ENCODE results near the gene FOLR3.
"Not testable (repeated sequence)": the region's sequence is repeated elsewhere in the genome, so short reads cannot be mapped to it uniquely, and the experiment has no call there.

FOLR3 gene

DNA sequence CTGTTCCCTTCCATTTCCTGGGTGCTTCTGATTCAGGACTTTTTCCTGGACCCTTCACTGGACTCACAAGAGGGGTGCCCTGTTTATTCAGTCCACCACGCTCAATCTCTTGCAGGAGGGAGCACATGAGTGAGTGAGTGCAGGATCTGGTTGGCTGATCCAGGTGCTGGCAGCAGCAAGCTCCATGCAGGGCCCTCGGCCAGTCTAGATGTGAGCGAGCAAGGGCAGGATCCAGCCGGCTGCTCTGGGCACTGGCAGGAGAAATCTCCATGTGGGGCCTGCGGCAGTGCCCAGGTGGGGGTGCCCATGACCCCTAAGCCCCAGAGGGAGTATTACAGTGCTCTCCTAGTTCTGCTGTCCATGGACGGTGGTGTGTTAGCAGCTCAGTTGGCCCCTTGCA lies 11.5 kb upstream of the FOLR3 start:
- no peak for DNase-seq

- DNase-seq: no peak
Observed at GRCh38 chr11:72125956-72126355, 9.6 kb upstream of the FOLR3 start.

GRCh38 chr11:72127923-72128322 lies 7.6 kb upstream of the FOLR3 start:
- DNase-seq: no peak

DNA sequence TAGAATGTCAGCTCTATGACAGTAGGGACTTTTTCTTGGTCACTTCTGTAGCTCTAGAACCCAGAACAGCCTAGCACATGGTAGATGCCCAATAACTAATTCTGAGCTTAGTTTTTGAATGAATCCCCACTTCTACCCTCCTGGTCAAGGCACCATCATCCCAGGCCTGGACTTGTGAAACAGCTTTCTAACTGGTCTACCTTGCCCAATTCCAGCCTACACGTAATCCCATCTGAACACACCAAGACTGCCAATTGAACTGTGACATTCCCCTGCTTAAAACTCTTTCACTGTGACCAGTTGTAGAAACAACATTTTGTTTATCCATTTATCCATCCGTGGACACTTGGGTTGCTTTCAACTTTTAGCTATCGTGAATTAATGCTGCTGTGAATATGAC lies 6.1 kb upstream of the FOLR3 start:
- no peak for DNase-seq

DNA sequence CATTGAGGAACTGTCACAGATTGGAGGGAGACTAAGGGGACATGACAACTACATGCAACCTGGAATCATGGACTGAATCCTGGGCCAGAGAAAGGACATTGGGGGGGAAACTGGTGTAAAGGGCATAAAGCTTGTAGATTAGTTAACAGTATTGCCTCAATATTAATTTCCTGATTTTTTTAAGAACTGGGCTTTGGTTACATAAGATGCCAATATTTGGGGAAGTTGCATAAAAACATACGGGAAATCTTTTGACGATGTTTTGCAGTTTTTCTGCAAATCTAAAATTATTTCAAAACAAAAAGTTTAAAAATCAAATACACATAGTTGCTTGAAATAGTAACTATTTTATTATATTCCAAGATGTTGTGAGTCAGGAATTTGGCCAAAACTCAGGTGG lies 2.9 kb upstream of the FOLR3 start:
- DNase-seq: no peak

- DNase-seq: no peak
Observed at GRCh38 chr11:72135891-72136683, 562 bp downstream of the FOLR3 start.

DNA sequence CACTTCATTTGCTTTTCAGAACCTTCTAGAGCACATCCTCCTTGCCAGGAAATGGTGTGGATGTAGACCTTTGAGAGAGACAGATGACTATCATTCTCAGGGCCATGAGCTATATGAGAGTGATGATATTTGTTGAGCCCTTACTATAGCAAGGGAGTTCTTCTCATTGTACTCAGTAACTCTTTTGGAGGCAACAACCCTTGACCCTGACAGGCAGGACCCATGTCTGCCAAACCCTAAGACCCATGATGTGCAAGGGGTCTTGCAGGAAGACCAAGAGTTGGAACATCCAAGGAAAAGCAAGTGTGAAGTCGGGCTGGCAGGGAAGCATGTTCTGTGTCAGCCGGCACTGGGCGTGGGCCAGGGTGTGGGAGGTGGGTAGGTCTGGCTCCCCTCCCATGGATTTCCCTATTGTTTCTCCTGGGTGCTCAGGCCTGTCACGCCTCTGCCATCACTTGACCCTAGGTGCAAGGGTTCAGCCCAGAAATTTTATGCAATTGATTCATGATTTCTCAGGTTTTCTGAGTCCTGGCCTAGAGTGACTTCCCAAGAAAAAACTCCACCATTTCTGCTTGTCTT lies 1.2 kb downstream of the FOLR3 start:
- DNase-seq: no peak

GRCh38 chr11:72138821-72139390 lies 3.4 kb downstream of the FOLR3 start:
- no peak for DNase-seq

DNA sequence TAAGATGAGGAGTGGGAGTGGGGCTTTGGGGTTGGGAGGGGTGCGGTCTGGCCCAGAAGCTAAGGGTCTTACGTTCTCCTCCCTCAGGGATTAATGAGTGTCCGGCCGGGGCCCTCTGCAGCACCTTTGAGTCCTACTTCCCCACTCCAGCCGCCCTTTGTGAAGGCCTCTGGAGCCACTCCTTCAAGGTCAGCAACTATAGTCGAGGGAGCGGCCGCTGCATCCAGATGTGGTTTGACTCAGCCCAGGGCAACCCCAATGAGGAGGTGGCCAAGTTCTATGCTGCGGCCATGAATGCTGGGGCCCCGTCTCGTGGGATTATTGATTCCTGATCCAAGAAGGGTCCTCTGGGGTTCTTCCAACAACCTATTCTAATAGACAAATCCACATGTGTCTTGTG lies 4.0 kb downstream of the FOLR3 start:
- DNase-seq: no peak

GRCh38 chr11:72140661-72141060 lies 5.1 kb downstream of the FOLR3 start:
- no peak for DNase-seq

GRCh38 chr11:72141066-72141465 lies 5.5 kb downstream of the FOLR3 start:
- DNase-seq: no peak

GRCh38 chr11:72142086-72142485 lies 6.6 kb downstream of the FOLR3 start:
- not testable (repeated sequence) for DNase-seq

GRCh38 chr11:72142543-72142942 lies 7.0 kb downstream of the FOLR3 start:
- not testable (repeated sequence) for DNase-seq

- no peak for DNase-seq
Observed at GRCh38 chr11:72144807-72145565, 9.5 kb downstream of the FOLR3 start.

DNA sequence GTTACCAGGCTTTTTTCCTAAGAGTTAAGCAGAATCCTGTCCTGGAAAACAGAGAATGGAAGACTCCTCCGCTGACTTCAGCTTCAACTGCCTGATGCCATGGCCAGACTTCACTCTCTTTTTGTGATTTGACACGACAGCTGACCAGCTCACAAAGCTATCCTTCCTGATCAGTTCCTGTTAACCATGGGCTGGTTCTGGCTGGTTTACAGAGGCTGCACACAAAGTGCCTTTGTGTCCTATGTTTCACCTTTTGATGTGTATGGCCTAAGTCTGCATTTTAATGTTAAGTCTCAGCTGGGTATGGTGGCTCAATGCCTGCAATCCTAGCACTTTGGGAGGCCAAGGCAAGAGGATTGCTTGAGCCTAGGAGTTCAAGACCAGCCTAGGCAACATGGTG lies 11.1 kb downstream of the FOLR3 start:
- no peak for DNase-seq

GRCh38 chr11:72150882-72151281 lies 15.4 kb downstream of the FOLR3 start:
- no peak for DNase-seq

DNA sequence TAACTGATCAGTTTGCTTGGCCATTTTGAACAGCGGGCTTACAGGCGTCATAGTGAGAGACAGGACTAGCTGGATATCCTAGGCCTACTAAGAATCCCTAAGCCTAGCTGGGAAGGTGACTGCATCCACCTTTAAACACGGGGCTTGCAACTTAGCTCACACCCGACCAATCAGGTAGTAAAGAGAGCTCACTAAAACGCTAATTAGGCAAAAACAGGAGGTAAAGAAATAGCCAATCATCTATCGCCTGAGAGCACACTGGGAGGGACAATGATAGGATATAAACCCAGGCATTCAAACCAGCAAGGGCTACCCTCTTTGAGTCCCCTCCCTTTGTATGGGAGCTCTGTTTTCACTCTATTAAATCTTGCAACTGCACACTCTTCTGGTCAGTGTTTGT lies 18.3 kb downstream of the FOLR3 start:
- DNase-seq: not testable (repeated sequence)

- no peak for DNase-seq
Observed at GRCh38 chr11:72154816-72155215, 19.3 kb downstream of the FOLR3 start.

DNA sequence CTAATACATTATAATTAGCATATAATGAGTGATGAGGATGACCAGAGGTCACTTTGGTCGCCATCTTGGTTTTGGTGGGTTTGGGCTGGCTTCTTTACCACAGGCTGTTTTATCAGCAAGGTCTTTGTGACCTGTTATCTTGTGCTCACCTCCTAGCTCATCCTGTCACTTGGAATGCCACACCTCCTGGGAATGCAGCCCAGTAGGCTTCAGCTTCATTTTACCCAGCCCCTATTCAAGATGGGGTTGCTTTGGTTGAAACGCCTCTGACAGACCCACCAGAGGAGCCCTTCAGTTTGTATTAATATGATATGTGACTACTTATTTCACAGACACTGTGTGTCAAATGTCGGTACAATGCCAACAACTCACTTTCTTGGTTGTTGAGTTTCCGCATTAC lies 20.2 kb downstream of the FOLR3 start:
- no peak for DNase-seq

DNA sequence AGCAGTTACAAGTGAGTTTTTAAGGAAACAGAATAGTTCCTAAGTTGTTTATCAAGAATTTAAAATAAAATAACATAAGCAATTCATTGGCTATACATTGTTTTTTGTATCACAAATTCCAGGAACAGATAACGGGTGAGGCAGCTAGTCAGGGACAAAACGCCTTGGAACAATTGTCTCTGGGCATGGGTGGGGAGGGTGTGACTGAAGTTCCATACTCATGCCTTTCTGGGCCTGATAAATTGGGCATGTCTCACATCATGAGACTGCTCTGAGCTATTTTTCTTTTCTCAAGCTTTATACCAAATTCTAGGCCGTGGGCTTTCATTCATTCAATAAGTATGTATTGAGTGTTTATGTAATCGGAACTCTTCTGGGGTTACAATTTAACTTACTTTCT lies 21.6 kb downstream of the FOLR3 start:
- DNase-seq: no peak

GRCh38 chr11:72160319-72160718 lies 24.8 kb downstream of the FOLR3 start:
- DNase-seq: no peak

- no peak for DNase-seq
Observed at GRCh38 chr11:72162891-72163492, 27.5 kb downstream of the FOLR3 start.

GRCh38 chr11:72164187-72164586 lies 28.7 kb downstream of the FOLR3 start:
- DNase-seq: not testable (repeated sequence)
